NCI-H446 (cell line): ENCODE measurements around the gene TGIF1.
A peak's percentile ranks its signal among the peaks of the same experiment; 100 is the strongest.

Experiments used
- DNase-seq, 2 experiments: peaks; one replicate each; lab custom pipeline; 2025; lab: John Stamatoyannopoulos, UW

The TGIF1 gene

DNA sequence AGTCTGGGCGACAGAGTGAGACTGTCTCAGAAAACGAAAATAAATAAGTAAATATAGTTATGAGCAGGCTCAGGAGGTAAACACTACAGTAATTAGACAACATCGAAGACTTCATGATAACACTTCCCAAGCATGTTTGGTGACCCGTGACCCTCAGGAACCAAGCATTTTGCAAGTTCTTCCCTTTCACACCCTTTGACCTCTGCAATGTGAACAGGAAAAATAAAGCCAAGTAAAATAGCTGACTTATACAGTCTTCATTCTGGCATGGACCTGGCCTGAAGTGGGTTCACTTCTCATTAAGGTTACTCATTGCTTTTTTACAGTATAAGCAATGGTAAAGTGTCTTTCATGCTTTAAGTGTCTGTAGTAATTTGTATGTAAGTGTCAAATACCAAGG lies 15.3 kb upstream of the TGIF1 start:
- no peak for DNase-seq

DNA sequence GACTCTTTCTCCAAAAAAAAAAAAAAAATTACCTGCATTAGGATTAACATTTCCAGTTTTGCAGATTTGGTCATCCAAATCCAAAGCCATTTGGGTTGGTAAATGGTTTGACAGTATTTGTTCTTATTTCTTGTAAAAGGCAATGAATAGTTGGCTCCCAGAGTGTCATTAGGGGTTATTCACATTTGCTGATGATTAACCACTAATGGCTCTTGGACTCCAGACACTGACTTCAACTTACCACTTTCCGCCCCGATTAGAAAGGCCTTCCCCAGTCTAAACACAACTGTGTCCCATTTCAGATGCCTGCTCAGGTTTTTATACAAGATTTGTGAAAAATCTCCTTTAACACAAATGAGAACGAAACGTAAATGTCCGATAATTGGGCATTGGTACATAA lies 9.6 kb upstream of the TGIF1 start:
- DNase-seq = no peak

DNA sequence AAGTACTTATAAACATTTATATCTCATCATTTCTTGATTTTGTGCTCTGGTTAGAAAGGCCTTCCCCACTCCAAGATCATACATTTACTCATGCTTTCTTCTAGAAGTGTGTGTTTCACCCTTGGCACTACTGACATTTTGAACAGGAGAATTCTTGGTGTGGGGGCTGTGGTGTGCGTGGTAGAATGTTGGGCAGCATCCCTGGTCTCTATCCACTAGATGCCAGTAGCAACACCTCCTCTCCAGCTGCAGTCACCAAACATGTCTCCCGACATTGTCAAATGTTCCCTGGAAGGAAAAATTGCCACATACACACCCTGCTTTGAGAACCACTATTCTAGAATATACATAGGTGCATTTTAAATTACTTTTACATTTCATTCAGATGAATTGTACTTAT lies 8.7 kb upstream of the TGIF1 start:
- peak in 1 of 2 experiments; percentile 6 for DNase-seq

DNA sequence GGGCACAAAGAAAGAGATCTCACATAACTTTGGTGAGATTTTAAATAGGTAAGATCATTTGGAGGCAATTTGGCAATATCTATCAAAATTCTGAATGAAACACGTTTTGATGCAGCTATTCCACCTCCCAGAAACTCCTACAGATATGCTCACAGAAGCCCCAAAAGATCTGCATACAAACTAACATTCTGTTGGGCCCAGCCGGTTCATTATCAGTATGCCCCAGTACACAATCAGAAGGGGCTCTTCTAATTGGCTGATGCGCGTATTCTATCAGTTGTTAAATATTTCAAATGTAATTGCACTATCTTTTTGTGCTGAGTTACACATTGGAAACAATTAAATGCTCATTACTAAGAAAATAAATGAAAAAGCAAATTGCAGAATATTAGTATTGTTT lies 7.1 kb upstream of the TGIF1 start:
- no peak for DNase-seq

DNA sequence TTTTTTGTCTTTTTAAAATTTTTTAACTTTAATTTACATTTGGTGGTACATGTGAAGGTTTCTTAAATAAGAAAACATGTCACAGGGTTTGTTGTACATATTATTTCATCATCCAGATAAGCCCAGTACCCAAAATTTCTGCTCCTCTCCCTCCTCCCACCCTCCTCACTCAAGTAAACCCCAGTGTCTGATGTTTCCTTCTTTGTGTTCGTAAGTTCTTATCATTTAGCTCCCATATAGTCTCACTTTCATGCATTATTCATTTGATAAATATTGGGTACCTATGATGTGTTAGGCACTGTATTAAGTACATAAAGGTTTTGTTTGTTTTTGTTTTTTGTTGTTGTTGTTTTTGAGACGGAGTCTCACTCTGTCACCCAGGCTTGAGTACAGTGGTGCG lies 5.7 kb upstream of the TGIF1 start:
- no peak for DNase-seq

DNA sequence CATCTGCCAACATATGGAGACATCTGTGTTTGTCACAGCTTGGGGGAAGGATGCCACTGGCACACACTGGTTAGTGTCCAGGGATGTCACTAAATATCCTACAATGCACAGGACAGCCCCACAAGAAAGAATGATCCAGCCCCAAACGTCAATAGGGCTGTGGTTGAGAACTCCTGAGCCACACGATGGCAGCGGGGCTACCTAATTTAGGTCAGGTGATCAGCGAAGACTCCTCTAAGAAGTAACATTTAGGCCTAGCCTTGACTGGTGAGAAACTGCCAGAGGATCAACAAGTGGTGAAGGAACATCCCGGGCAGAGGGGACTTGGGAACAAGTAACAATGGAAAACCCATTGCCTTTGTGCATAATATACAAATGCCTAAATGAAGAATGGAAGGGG lies 5.0 kb upstream of the TGIF1 start:
- DNase-seq = no peak

DNA sequence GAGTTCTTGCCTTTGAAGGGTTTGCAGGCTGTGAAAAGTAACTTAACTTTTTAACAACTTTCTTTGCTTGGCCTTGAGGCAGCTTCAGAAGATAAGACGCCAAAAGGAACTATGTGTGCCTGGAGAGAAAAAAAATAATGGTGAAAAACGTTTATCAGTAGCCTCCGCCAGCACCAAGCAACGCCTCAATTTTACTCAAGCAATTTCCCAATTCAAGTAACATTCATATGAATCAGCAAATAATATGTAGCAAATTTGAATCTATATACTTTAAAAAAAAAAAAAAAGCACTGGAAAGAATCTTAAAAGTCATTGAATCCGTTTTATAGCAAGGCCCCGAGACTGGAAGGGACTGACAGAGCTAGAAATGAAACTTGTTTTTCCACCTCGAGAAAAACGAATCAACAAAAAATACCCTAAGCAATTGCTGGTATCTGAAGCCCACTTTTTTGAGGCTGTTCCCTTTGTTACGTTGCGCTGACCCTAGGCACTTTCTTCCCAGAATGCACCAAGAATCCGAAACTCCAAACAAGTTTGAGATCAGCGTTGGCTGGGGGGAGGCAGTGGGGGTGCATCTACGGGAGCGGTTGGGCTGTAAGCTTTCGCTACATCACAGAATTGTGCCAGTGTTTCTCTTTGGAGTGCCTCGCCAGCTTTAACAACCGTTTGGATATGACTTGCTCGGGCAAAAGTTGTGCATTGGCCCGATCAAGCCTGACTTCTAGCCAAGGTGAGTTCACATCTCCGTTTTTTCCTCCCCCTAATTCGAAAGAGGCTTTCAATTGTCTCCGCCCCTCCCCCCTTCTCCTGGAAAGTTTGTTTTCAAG lies 2.7 kb upstream of the TGIF1 start:
- DNase-seq = no peak

DNA sequence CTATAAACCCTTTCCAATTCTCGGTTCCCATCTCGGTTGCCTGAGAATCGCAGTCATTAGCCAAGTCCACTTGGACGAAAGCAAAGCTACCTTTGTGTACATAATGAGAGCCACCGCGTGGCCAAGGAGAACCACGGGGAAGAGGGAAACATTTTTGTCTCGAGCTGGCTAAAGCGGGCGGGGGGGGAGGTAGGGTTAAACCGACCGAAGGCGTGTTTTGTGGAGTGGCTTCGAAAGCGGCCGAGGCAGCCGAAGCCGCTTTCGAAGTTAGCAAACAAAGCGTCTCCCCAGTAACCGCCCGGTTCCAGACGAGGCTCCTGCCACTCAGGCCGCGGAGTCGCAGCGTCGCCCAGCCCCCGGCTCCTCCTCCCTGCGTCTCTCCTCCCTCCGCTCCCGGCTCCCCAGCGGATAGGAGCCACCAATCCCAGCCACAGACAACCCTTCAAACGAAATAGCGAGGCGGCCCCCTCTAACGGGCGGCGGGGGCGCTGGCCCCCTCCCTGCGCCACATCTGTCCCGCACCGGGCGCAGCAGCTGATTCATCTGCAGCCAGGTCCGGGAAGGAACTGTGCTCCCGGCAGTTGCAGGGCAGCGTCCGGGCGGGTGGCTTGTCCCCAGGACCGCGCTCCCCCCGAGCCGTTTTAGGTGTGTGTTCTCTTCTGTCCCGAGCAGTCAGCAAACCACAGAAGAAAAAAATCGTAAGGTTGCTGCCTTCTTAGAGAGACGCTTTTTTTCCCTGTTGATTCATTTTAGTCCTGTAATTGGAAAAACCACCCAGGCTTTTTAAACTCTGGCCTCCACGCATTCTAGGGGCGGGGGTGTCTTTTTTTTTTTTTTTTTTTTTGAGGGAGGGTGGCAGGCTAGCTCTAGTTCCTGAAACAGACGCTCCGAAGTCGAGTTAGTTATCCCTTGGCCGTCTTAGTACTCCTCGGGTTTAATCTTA lies 1.8 kb upstream of the TGIF1 start:
- DNase-seq = peak; percentile 89 to 93

DNA sequence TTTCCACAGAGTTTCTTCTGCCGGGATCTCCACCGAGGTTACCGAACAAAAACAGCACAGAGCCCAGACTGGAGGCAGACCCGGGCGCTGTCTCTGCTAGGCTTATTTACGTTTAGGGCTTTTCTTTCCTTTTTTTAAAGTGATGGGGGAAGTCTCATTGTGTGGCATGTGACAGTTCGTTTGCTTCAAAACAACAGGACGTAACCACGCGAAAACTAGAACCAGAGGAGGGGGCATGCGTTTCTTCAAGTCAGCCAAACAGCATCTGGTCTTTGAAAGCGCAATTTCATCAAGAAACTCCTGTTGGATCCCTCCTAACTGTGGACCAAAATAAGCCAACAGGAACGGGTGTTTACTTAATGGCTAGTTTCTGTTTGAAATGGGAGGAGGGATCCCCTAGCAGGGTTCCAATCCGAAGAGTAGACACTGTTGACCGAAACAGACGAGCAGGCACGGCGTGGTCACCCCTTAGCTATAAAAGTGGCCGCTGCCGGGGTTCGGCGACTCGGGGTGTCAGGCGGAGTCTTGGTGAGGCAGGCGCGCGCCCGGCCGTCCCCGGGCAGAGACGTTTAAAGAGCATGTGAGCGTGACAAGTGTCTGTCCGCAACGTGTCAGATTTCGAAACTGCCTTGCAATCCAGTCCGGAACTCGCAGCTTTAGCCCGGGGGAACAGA lies 997 bp upstream of the TGIF1 start:
- DNase-seq = peak in 1 of 2 experiments; percentile 48

DNA sequence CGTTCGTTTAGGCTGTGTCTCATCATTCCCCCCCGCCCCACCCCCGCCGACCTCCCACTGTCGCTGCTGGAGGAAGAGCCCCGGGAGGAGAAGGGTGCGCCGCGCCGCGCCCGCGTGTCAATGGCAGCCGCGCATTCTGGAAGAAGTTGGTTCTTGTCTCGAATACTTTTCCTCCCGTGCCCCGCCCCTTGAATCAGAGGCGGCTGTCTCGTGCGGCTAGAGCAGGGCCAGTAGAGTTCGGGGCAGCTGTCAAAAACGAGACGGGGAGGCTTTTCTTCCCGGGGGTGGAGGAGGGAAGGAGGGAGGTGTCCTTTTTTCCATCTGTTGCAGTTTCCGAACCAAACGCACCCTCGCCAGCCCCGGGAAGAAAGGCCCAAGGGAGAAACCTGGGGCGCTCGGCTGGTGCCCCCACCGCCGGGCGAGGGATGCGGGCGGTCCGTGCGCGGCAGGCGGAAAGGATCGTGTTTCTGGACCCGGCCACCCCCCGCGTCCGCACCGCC lies 410 bp upstream of the TGIF1 start:
- peak; percentile 53 to 78 for DNase-seq

DNA sequence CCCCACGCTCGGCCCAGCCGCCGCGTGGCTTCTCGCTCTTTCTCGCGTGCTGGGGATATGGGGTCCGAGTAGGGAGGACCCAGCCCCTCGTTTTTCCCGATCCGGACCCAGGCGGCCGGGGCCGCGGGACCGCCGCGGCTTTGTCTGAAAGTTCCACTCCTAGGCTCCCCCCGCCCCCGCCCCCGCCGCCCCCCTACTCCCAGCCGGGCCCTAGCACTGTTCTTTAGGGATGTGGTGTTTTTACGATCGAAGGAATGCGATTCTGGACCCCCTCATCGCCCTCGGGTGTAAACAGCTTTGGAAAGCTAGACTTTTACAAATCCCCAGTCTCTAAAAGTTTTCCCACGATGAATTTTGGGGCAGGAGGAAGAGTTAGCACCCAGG lies 819 bp downstream of the TGIF1 start:
- DNase-seq = no peak

DNA sequence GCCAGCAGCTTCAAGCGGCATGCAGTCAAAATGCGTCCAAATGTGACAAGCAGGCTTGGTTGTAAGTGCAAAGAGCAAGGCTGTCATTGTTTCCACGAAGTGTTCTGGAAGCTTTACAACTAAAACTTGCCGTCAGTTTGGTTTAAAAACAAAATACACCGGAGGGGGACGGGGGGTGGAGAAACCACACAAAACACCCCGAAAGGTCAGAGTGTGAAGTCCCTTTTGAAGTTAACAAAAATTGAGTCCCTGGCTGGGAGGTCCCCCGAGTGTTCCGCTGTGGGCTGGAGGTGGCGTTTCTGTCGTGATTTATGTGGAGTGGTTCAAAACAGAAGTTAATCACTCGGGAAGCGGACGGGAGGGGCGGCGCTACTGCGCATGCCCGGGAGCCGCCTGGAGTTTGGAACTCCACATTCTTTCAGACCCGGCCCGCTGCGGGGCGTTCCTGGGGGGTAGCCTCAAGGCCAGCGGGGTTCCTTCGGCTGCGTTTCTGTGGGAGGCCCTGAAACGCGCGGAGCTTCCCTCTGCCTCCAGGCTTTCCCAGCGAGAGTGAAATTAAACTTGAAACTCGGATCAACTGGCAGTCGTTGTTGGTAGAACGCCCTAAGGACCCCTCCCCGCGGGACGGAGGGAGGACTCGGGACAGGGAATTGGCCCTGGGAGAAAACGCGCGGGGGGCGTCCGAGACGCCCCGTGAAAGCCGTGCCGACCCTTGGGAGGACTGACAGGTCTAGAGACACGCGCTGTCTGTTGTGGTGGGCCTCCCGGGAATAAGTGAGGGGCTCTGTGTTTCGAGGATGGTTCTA lies 1.4 kb downstream of the TGIF1 start:
- DNase-seq = peak; percentile 54 to 81

DNA sequence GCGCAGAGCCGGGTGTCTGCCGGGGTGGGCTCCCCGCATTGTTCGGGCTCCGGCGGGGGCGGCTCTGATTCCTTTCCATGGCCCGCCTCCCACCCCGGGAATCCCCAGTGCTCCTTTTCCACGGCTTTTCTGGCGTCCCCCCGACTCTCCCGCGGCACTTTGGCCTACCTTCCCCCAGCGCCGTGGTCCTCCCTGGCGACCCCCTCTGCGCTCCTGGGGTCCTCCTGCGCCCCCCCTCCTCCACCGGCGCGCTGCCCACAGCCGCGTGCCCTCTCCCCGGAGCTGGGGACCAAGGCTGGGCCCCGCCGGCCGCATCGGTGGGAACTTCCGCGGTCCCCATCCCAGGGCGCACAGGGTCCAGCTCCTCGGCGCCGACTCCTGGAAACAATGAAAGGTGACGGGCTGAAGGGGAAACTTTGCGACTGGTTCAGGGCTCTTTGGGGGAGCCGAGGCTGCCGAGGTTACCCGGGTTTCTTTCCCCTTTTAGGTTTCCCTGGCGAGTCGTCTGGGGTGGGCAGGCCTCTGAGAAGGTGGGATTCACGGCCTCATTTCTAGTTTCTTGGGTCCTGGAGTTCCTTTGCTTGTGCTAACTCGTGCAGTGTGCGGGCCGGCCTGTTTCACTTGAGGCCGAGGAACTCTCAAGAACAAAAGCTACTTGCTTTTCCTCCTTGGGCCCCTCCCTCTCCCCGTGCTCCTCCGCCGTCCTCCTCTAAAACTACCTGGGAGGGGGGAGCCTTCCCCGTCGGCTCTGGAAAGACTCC lies 2.2 kb downstream of the TGIF1 start:
- no peak for DNase-seq

DNA sequence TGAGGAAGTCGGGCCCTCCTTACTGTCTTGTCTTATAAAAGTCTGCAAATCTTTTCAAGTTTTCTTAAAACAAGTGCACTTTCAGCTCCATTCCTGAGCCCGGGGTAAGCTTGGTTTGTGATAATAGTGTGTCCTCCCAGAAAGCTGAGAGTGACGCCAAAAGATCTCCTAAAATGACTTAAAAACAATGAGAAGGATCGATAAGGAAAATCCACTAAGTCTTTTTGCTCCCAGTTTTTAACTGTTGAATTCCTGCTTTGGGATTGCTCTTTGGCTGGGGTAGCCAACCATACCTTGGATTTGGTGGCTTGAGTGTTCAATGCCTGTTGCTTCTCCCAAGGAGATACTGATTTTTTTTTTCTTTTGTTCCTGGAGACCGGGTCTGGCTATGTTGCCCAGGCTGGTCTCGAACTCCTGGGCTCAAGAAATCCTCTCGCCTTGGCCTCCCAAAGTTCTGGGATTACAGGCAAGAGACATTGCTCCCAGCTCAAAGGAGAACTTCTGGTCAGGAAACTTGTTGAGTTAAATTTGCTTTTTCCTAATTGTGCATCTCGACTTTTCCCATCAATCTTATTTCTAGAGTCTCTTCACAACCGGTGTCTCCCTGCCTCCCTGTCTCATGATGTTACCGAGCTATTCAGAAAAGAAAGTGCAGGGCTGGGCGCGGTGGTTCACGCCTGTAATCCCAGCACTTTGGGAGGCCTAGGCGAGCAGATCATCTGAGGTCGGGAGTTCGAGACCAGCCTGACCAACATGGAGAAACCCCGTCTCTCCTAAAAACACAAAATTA lies 3.0 kb downstream of the TGIF1 start:
- DNase-seq = no peak

DNA sequence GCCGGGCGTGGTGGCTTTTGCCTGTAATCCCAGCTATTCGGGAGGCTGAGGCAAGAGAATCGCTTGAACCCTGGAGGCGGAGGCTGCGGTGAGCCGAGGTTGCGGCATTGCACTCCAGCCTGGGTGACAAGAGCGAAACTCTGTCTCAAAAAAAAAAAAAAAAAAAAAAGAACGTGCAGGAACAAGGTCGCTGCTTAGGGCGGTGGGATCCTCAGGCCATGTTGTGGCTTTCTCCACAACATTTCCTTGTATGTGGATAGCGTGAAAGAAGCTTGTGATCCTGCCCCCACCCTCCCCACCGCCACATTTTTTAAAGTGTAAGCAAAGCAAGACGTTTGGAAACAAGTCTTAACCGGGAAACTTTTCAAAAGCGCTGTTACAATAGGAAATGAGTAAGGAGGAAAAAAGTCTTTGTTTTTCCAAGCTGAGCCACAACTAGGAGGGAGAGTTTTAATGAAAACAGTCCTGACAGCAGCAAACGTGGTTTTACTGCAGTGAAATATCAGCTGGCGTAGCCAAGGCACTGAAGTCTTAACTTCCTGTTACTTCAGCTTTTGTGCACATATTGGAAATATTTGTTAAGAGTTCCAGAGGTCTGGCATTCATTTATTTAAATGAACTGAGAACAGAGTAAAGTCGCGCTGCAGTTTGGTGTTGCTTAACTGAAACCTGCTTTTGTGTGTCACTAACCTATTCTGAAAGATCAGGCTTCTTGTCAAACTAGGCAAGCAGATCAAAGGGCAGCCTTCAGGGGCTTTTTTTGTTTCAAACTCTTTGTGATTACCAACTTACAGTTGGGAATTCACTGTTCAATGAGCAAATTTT lies 3.8 kb downstream of the TGIF1 start:
- DNase-seq = no peak

DNA sequence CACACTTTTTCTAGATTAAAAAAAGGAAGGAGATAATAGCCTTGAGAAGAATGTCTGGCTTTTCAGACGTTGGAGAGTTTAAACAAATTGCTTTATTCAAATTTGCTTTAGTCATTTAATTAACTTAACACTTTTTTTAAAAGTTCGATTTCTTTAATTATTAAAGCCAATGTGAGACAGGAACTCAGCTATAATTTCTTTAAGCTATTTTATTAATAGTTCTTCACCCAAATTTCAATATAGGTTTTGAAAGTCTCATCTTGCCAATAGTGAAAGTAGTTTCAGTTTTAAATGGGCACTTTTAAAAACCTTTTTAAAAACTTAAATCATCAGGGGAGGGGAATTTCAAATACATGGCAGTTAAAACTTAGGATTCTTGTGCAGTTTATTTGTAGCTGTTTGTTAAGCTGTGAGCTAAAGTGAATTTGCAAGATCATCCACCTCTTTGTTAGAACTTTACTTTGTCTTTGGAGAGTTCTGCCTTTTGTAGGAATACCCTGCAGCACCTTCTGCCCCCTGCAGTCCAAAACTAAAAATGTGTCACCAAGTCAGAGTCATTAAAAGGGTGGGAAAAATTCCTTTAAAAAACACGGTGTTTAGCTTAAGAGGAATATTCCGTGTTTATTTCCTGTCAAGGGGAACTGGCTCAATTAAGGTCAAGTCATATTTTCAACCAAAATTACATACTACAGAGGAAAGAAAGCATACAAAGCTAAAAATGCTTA lies 4.6 kb downstream of the TGIF1 start:
- peak in 1 of 2 experiments; percentile 35 for DNase-seq

DNA sequence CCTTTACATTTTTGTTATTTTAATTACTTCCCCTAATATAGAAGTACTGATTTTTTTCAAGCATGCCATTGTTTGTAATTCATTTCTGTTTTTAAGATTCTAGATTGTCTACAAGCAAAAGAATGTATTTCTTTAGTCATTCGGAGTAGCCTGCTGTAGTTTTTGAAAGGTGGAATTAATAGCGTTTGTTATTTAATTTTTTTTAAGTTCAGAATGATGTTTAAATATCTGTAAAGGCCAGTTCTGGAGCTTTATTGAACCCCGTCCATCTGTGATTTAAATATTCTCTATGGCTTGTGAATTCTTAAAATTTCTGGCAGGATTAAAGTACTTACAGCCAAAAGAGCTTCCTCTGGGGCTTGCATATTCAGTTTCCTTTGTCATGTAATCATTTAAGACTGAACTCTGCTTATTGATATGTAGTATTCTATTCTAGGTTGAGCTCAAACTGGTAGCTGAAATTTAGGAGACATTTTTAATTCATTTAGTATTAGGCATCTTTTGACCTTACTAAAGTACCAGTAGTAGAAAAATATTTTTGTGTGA lies 5.2 kb downstream of the TGIF1 start:
- no peak for DNase-seq
